ENCODE measurements around the gene TPP2.

The TPP2 gene

GRCh38 chr13:102657630-102658029, 60.8 kb downstream of the TPP2 start:
- no peak overlapping the region for H3K4me3 ChIP-seq
- H4K20me1 ChIP-seq: peaks cover 0 to 24% (median 4%) of the 10 kb centered on the region in 11 experiments; a peak in 9 of 22 replicates
- no peak overlapping the region for H3K27ac ChIP-seq
- no peak for TF ChIP-seq Cebpa-rat (IDR thresholded peaks at IDR 0.05)
- peaks cover 0 to 12% (median 7%) of the 10 kb centered on the region in 11 experiments; a peak in 10 of 22 replicates for H3K9me3 ChIP-seq (replicated peaks in 1 of 11)
- no peak overlapping the region for H3K9ac ChIP-seq
- peak overlapping the region in 5 of 11 experiments; percentile 52 to 68 (median 63); a peak in 7 of 22 replicates for H3K4me2 ChIP-seq
- peaks cover 0 to 20% (median 12%) of the 10 kb centered on the region in 10 experiments; a peak in 13 of 20 replicates for H3K4me1 ChIP-seq
- H3K36me3 ChIP-seq: peaks cover 74 to 95% (median 84%) of the 10 kb centered on the region in 11 experiments
- H3K27me3 ChIP-seq: no peaks in the 10 kb centered on the region

- peak overlapping the region in 7 of 11 experiments; percentile 42 to 68 (median 63); a peak in 14 of 22 replicates for H3K4me2 ChIP-seq
- peaks cover 71 to 94% (median 80%) of the 10 kb centered on the region in 11 experiments for H3K36me3 ChIP-seq
- no peak overlapping the region for H3K27ac ChIP-seq
- no peak overlapping the region; a peak in 1 of 22 replicates for H3K9ac ChIP-seq
- H3K9me3 ChIP-seq (replicated peaks in 1 of 11): peaks cover 0 to 18% (median 7%) of the 10 kb centered on the region in 11 experiments; a peak in 12 of 22 replicates
- no peak for TF ChIP-seq Cebpa-rat (IDR thresholded peaks at IDR 0.05)
- H3K4me1 ChIP-seq: peaks cover 0 to 20% (median 12%) of the 10 kb centered on the region in 10 experiments; a peak in 13 of 20 replicates
- no peaks in the 10 kb centered on the region for H3K27me3 ChIP-seq
- H4K20me1 ChIP-seq: peaks cover 0 to 24% (median 4%) of the 10 kb centered on the region in 11 experiments; a peak in 9 of 22 replicates
- no peak overlapping the region for H3K4me3 ChIP-seq
Observed at GRCh38 chr13:102658660-102659059, 61.9 kb downstream of the TPP2 start.

- H3K9me3 ChIP-seq (replicated peaks in 1 of 11): peaks cover under 1 to 24% (median 10%) of the 10 kb centered on the region in 11 experiments; a peak in 14 of 22 replicates
- H3K27ac ChIP-seq: no peak overlapping the region
- peak overlapping the region in 4 of 11 experiments; percentile 63 to 68 (median 66); a peak in 5 of 22 replicates for H3K4me2 ChIP-seq
- TF ChIP-seq Cebpa-rat (IDR thresholded peaks at IDR 0.05): no peak
- no peak overlapping the region for H3K9ac ChIP-seq
- H3K4me1 ChIP-seq: peaks cover 0 to 20% (median 12%) of the 10 kb centered on the region in 10 experiments; a peak in 13 of 20 replicates
- H3K4me3 ChIP-seq: no peak overlapping the region
- H3K27me3 ChIP-seq: no peaks in the 10 kb centered on the region
- H4K20me1 ChIP-seq: peaks cover 0 to 24% (median 4%) of the 10 kb centered on the region in 11 experiments; a peak in 9 of 22 replicates
- peaks cover 75 to 94% (median 83%) of the 10 kb centered on the region in 11 experiments for H3K36me3 ChIP-seq
Observed at GRCh38 chr13:102659168-102659713, 62.5 kb downstream of the TPP2 start.

GRCh38 chr13:102667023-102667422, 70.2 kb downstream of the TPP2 start:
- Histone ChIP-seq H3K27me3 (no peaks in the 10 kb centered on the region), H3K9ac (no peak overlapping the region), H3K4me3 (no peak overlapping the region; a peak in 1 of 20 replicates), H3K4me2 (no peak overlapping the region), H3K4me1 (no peaks in the 10 kb centered on the region), H4K20me1 (no peaks in the 10 kb centered on the region), H3K36me3 (peaks cover 91 to 100% (median 98%) of the 10 kb centered on the region in 11 experiments), H3K9me3 (replicated peaks in 1 of 11) (peaks cover 48 to 81% (median 73%) of the 10 kb centered on the region in 11 experiments), H3K27ac (no peak overlapping the region)
- no peak for TF ChIP-seq Cebpa-rat (IDR thresholded peaks at IDR 0.05)

- peaks cover 48 to 81% (median 73%) of the 10 kb centered on the region in 11 experiments for H3K9me3 ChIP-seq (replicated peaks in 1 of 11)
- no peak overlapping the region for H3K9ac ChIP-seq
- peaks cover 0 to 8% (median 0%) of the 10 kb centered on the region in 11 experiments; a peak in 1 of 22 replicates for H4K20me1 ChIP-seq
- peak overlapping the region in 7 of 10 experiments; percentile 2 to 37 (median 23); a peak in 3 of 20 replicates for H3K4me3 ChIP-seq
- no peaks in the 10 kb centered on the region for H3K27me3 ChIP-seq
- no peak overlapping the region for H3K4me2 ChIP-seq
- TF ChIP-seq Cebpa-rat (IDR thresholded peaks at IDR 0.05): no peak
- H3K36me3 ChIP-seq: peaks cover 98 to 100% (median 99%) of the 10 kb centered on the region in 11 experiments
- no peaks in the 10 kb centered on the region for H3K4me1 ChIP-seq
- H3K27ac ChIP-seq: no peak overlapping the region
Observed at GRCh38 chr13:102667911-102668310, 71.1 kb downstream of the TPP2 start.

- no peaks in the 10 kb centered on the region for H3K4me1 ChIP-seq
- H3K36me3 ChIP-seq: peaks cover 98 to 100% (median 100%) of the 10 kb centered on the region in 11 experiments
- H3K9me3 ChIP-seq (replicated peaks in 1 of 11): peaks cover 47 to 68% (median 57%) of the 10 kb centered on the region in 11 experiments
- no peak overlapping the region for H3K4me3 ChIP-seq
- H3K9ac ChIP-seq: no peak overlapping the region
- peaks cover 0 to 10% (median 0%) of the 10 kb centered on the region in 11 experiments; a peak in 3 of 22 replicates for H4K20me1 ChIP-seq
- no peak for TF ChIP-seq Cebpa-rat (IDR thresholded peaks at IDR 0.05)
- no peak overlapping the region for H3K4me2 ChIP-seq
- H3K27me3 ChIP-seq: no peaks in the 10 kb centered on the region
- H3K27ac ChIP-seq: no peak overlapping the region
Observed at GRCh38 chr13:102670130-102670529, 73.3 kb downstream of the TPP2 start.

- Histone ChIP-seq H3K4me3 (no peak overlapping the region), H3K36me3 (peaks cover 95 to 100% (median 98%) of the 10 kb centered on the region in 11 experiments), H3K9me3 (replicated peaks in 1 of 11) (peaks cover 0 to 22% (median 8%) of the 10 kb centered on the region in 11 experiments; a peak in 20 of 22 replicates), H3K27me3 (no peaks in the 10 kb centered on the region), H3K9ac (no peak overlapping the region), H4K20me1 (peaks cover 0 to 11% (median 0%) of the 10 kb centered on the region in 11 experiments; a peak in 4 of 22 replicates), H3K4me2 (no peak overlapping the region), H3K27ac (no peak overlapping the region), H3K4me1 (peaks cover 7 to 13% (median 10%) of the 10 kb centered on the region in 10 experiments)
- no peak for TF ChIP-seq Cebpa-rat (IDR thresholded peaks at IDR 0.05)
Observed at GRCh38 chr13:102675115-102675514, 78.3 kb downstream of the TPP2 start.

- Histone ChIP-seq H3K9me3 (replicated peaks in 1 of 11) (peaks cover 0 to 5% (median 0%) of the 10 kb centered on the region in 11 experiments; a peak in 4 of 22 replicates), H3K27ac (no peak overlapping the region), H3K4me1 (peaks cover 21 to 32% (median 23%) of the 10 kb centered on the region in 10 experiments), H4K20me1 (peaks cover 0 to 17% (median 0%) of the 10 kb centered on the region in 11 experiments; a peak in 4 of 22 replicates), H3K9ac (no peak overlapping the region), H3K4me3 (no peak overlapping the region), H3K36me3 (peaks cover 77 to 83% (median 81%) of the 10 kb centered on the region in 11 experiments), H3K4me2 (no peak overlapping the region), H3K27me3 (no peaks in the 10 kb centered on the region)
- TF ChIP-seq Cebpa-rat (IDR thresholded peaks at IDR 0.05): no peak
Observed at GRCh38 chr13:102677122-102677521, 80.3 kb downstream of the TPP2 start.
